Right cardiac atrium (tissue), 5 donors: ENCODE measurements around the gene EDC4. TPM values are rescaled to one million over a fixed set of nuclear protein-coding genes. Genes with fewer than 3 reads are reported as not detected.
A peak's percentile ranks its signal among the peaks of the same experiment; 100 is the strongest.
"Not testable (repeated sequence)": the region's sequence is repeated elsewhere in the genome, so short reads cannot be mapped to it uniquely, and the experiment has no call there.

Experiments
- ATAC-seq, 2 donors: fragments of 200-7000 bp; cut with Tn5 transposase; one replicate each; pipeline versions ENCODE4 v1.8.0 to v1.9.1; 2020; ENCODE audit warnings: moderate library complexity in 2 of 2, mild to moderate bottlenecking in 1 of 2
- DNase-seq, 3 donors: peaks; one replicate each; pipeline ENCODE4 v3.0.0-alpha.2; 2020
- H3K27ac ChIP-seq: one replicate; pipeline ENCODE4 v1.5.1; 2013; ENCODE audit warnings: mild to moderate bottlenecking, low read length, control low read depth, moderate library complexity
- H3K27me3 ChIP-seq: one replicate; pipeline ENCODE4 v1.6.1; 2013; ENCODE audit not compliant: control insufficient read depth, insufficient read depth
- H3K4me1 ChIP-seq: one replicate; pipeline ENCODE4 v1.6.1; 2013; ENCODE audit warnings: low read length; ENCODE audit not compliant: control insufficient read depth, insufficient read depth
- H3K4me3 ChIP-seq: one replicate; pipeline ENCODE4 v1.5.1; 2013; ENCODE audit warnings: low read length, control low read depth
- H3K9me3 ChIP-seq: one replicate; pipeline ENCODE4 v1.6.1; 2013; ENCODE audit warnings: low read length; ENCODE audit not compliant: control insufficient read depth
- WGBS: extraction: QIAGEN DNeasy Blood & Tissue Kit; methylation state at CpG from one replicate; pipeline ENCODE4 v1.1.7; 2013; 5-methylcytosine and 5-hydroxymethylcytosine counted together
- intact Hi-C, 4 donors: fragments of 100-400 bp; cut with DNase I; formaldehyde crosslinking; loops; one replicate each; pipeline versions ENCODE4 v1.11.0 to v1.14.0; 2022 to 2023
- polyA plus RNA-seq: library from polyadenylated mRNA; stranded (reverse); fragments of 200-250 nt; gene quantifications from one replicate; pipeline ENCODE4 v1.2.3, GENCODE V29; 2013
- total RNA-seq, 4 donors: library from RNA; stranded (reverse); fragmentation: NEBNext Ultra II Directional; extraction: Animal tissue kit (Norgen Biotek cat#: 25700); gene quantifications; one replicate each; pipeline ENCODE4 v1.2.1, GENCODE V29; 2021
- donor health status: healthy with polysubstance abuse.
- donor health status: DM: no; HTN: yes; CAD: no.
- donor health status: DM: no; HTN: no; CAD: no.
- donor health status: DM: no; HTN: yes; CAD: no; lungs with severe emphysema.
- donor health status: DM: yes; HTN: yes; CAD: no.

Gene EDC4
- total and polyA plus RNA-seq, 5 donors = 21.7 to 35.6 (median 30.1) TPM

- no peaks in the 10 kb centered on the region for H3K27me3 ChIP-seq
- H3K27ac ChIP-seq = peak overlapping the region; percentile 9
- no peak for ATAC-seq
- intact Hi-C loops = no loop called here
- H3K9me3 ChIP-seq = no peaks in the 10 kb centered on the region
- H3K4me3 ChIP-seq = peak overlapping the region; percentile 89
- DNase-seq = no peak
- WGBS = 90% methylated on average over 11 of the region's 11 CpGs
- peaks cover 12% of the 10 kb centered on the region for H3K4me1 ChIP-seq
These were observed 24.7 kb upstream of the EDC4 start for GRCh38 chr16:67848118-67848517.

GRCh38 chr16:67853670-67854069, 19.2 kb upstream of the EDC4 start:
- DNase-seq (no peak), ATAC-seq (no peak)
- Histone ChIP-seq H3K4me1 (peaks cover 19% of the 10 kb centered on the region), H3K27ac (no peak overlapping the region), H3K9me3 (no peaks in the 10 kb centered on the region), H3K4me3 (no peak overlapping the region), H3K27me3 (no peaks in the 10 kb centered on the region)
- intact Hi-C loops = no loop called here
- WGBS = over 99% methylated on average over 3 of the region's 3 CpGs

- no peak for ATAC-seq
- peaks cover 23% of the 10 kb centered on the region for H3K4me1 ChIP-seq
- no peak for DNase-seq
- H3K4me3 ChIP-seq = no peak overlapping the region
- WGBS = 69% methylated on average over 10 of the region's 10 CpGs
- no peaks in the 10 kb centered on the region for H3K9me3 ChIP-seq
- intact Hi-C loops = no loop called here
- H3K27me3 ChIP-seq = no peaks in the 10 kb centered on the region
- H3K27ac ChIP-seq = peak overlapping the region; percentile 12
These were observed 17.1 kb upstream of the EDC4 start for GRCh38 chr16:67855789-67856188.

- 90% methylated on average over 5 of the region's 5 CpGs for WGBS
- H3K27ac ChIP-seq = peak overlapping the region; percentile 85
- no peaks in the 10 kb centered on the region for H3K27me3 ChIP-seq
- no peaks in the 10 kb centered on the region for H3K9me3 ChIP-seq
- H3K4me3 ChIP-seq = no peak overlapping the region
- DNase-seq (no peak), ATAC-seq (no peak)
- H3K4me1 ChIP-seq = peaks cover 34% of the 10 kb centered on the region
- intact Hi-C loops = no loop called here
These were observed 15.8 kb upstream of the EDC4 start for GRCh38 chr16:67856927-67857546.

- Histone ChIP-seq H3K27ac (peak overlapping the region; percentile 85), H3K9me3 (no peaks in the 10 kb centered on the region), H3K27me3 (no peaks in the 10 kb centered on the region), H3K4me3 (no peak overlapping the region), H3K4me1 (peaks cover 40% of the 10 kb centered on the region)
- peak; percentile 93 to 95 for ATAC-seq
- DNase-seq = peak; percentile 75 to 86 (median 81)
- intact Hi-C loops = no loop called here
- 20% methylated on average over 3 of the region's 3 CpGs for WGBS
These were observed 15.2 kb upstream of the EDC4 start for GRCh38 chr16:67857547-67858233.

- Histone ChIP-seq H3K4me3 (no peak overlapping the region), H3K27me3 (no peaks in the 10 kb centered on the region), H3K27ac (peak overlapping the region; percentile 85), H3K9me3 (no peaks in the 10 kb centered on the region), H3K4me1 (peaks cover 47% of the 10 kb centered on the region)
- WGBS = 52% methylated on average over 4 of the region's 4 CpGs
- intact Hi-C loops = no loop called here
- ATAC-seq (peak; percentile 4 to 7), DNase-seq (no peak)
These were observed 14.4 kb upstream of the EDC4 start for GRCh38 chr16:67858500-67858899.

- no peaks in the 10 kb centered on the region for H3K9me3 ChIP-seq
- H3K27me3 ChIP-seq = no peaks in the 10 kb centered on the region
- peaks cover 48% of the 10 kb centered on the region for H3K4me1 ChIP-seq
- WGBS = 76% methylated on average over 8 of the region's 8 CpGs
- no peak for ATAC-seq
- intact Hi-C loops = no loop called here
- peak overlapping the region; percentile 100 for H3K27ac ChIP-seq
- H3K4me3 ChIP-seq = no peak overlapping the region
- DNase-seq = no peak
These were observed 12.1 kb upstream of the EDC4 start for GRCh38 chr16:67860589-67861398.

- no peak for ATAC-seq
- Histone ChIP-seq H3K27me3 (no peaks in the 10 kb centered on the region), H3K4me3 (no peak overlapping the region), H3K9me3 (no peaks in the 10 kb centered on the region), H3K4me1 (peaks cover 46% of the 10 kb centered on the region), H3K27ac (peak overlapping the region; percentile 100)
- no peak for DNase-seq
- 69% methylated on average over 6 of the region's 6 CpGs for WGBS
- intact Hi-C loops = no loop called here
These were observed 11.0 kb upstream of the EDC4 start for GRCh38 chr16:67861877-67862276.

- intact Hi-C loops = no loop called here
- H3K27ac ChIP-seq = peak overlapping the region; percentile 100
- 44% methylated on average over 11 of the region's 11 CpGs for WGBS
These were observed 9.9 kb upstream of the EDC4 start for GRCh38 chr16:67862623-67863583.

GRCh38 chr16:67864044-67864443, 8.8 kb upstream of the EDC4 start:
- H3K4me3 ChIP-seq, DNase-seq, H3K27me3 ChIP-seq, ATAC-seq, intact Hi-C loops, H3K9me3 ChIP-seq: not testable (repeated sequence)
- Histone ChIP-seq H3K4me1 (peaks cover 34% of the 10 kb centered on the region), H3K27ac (peak overlapping the region; percentile 87)
- whole genome bisulfite sequencing = 94% methylated on average over 6 of the region's 6 CpGs

More at GRCh38 chr16:67862623-67863583, 9.9 kb upstream of the EDC4 start:
- ATAC-seq = peak; percentile 93 to 94
- Histone ChIP-seq H3K27me3 (no peaks in the 10 kb centered on the region), H3K9me3 (no peaks in the 10 kb centered on the region), H3K4me3 (no peak overlapping the region), H3K4me1 (peaks cover 39% of the 10 kb centered on the region)
- peak; percentile 87 to 90 (median 90) for DNase-seq
